HUES6 (cell line): ENCODE data around the gene MYOCD.

Experiments
- H3K27ac ChIP-seq: 2 replicates; pipeline ENCODE4 v1.7.0; 2013; ENCODE audit warnings: low read depth, mild to moderate bottlenecking, low read length, inconsistent platforms
- H3K27me3 ChIP-seq: 2 replicates; pipeline ENCODE4 v1.6.1; 2013; ENCODE audit warnings: low read length; ENCODE audit not compliant: control insufficient read depth, insufficient read depth
- H3K36me3 ChIP-seq: 2 replicates; pipeline ENCODE4 v1.6.1; 2013; ENCODE audit warnings: low read length; ENCODE audit not compliant: control insufficient read depth, insufficient read depth
- H3K4me1 ChIP-seq: 2 replicates; pipeline ENCODE4 v1.6.1; 2013; ENCODE audit warnings: low read length; ENCODE audit not compliant: control insufficient read depth, insufficient read depth
- H3K4me3 ChIP-seq: 2 replicates; pipeline ENCODE4 v1.5.1; 2013; ENCODE audit warnings: low read depth, low read length
- H3K9ac ChIP-seq: one replicate; pipeline ENCODE4 v1.6.1; 2013; ENCODE audit warnings: mild to moderate bottlenecking, low read length
- H3K9me3 ChIP-seq: 2 replicates; pipeline ENCODE4 v1.6.1; 2013; ENCODE audit warnings: low read depth, low read length; ENCODE audit not compliant: control insufficient read depth, insufficient read depth

MYOCD gene

DNA sequence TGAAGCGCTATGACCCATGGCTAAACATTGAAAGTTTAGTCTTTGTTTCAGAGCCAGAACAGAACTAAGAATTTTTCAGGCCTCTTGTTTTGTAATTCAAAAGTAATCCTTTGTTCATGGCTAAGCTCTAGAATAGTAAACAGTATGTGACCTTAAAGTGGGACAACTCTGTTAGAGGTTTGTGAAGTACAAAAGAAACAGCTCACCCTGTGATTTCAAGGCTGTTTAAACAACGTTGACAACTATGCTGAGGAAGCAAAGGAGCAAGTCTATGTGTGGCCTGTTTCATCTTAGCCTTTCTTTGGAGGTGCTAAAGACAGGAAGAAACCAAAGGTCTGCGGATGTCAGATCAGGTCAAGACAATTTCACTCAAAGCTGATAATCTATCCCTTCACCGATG is 40.4 kb downstream of the MYOCD start:
- Histone ChIP-seq H3K9ac (no peak overlapping the region), H3K4me1 (peaks cover 7% of the 10 kb centered on the region), H3K36me3 (no peaks in the 10 kb centered on the region), H3K9me3 (no peaks in the 10 kb centered on the region), H3K27me3 (no peaks in the 10 kb centered on the region), H3K4me3 (no peak overlapping the region), H3K27ac (no peak overlapping the region)

DNA sequence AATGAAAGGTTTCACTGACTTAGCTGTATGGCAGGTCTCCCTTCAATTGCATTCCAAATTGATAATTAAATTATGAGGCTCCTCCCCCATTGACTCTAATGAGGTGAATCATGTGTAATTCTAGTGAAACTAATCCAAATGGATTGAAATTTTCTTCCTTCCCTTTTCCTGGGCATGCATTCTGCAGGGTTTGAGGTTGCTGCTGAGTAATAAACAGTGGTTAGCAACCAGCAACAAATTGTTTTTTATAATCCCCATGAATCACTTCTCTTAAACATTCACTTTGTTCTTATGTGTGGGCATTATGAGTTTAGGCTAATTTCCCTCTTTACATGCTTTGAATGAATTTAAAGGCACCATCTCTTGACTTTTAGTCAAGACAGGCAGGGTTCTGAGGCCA is 43.4 kb downstream of the MYOCD start:
- Histone ChIP-seq H3K27ac (no peak overlapping the region), H3K27me3 (no peaks in the 10 kb centered on the region), H3K36me3 (no peaks in the 10 kb centered on the region), H3K9me3 (no peaks in the 10 kb centered on the region), H3K4me1 (peaks cover 7% of the 10 kb centered on the region), H3K9ac (no peak overlapping the region), H3K4me3 (no peak overlapping the region)

GRCh38 chr17:12712415-12712814 is 46.7 kb downstream of the MYOCD start:
- Histone ChIP-seq H3K4me1 (peaks cover 3% of the 10 kb centered on the region; the same call in 1 of the 2 replicates), H3K9ac (no peak overlapping the region), H3K27ac (no peak overlapping the region), H3K27me3 (no peaks in the 10 kb centered on the region), H3K9me3 (no peaks in the 10 kb centered on the region), H3K4me3 (no peak overlapping the region), H3K36me3 (no peaks in the 10 kb centered on the region)

GRCh38 chr17:12712941-12713340 is 47.3 kb downstream of the MYOCD start:
- H3K27me3 ChIP-seq: no peaks in the 10 kb centered on the region
- H3K27ac ChIP-seq: no peak overlapping the region
- H3K36me3 ChIP-seq: no peaks in the 10 kb centered on the region
- H3K4me3 ChIP-seq: no peak overlapping the region
- H3K9me3 ChIP-seq: no peaks in the 10 kb centered on the region
- no peak overlapping the region for H3K9ac ChIP-seq
- peaks cover 8% of the 10 kb centered on the region for H3K4me1 ChIP-seq

DNA sequence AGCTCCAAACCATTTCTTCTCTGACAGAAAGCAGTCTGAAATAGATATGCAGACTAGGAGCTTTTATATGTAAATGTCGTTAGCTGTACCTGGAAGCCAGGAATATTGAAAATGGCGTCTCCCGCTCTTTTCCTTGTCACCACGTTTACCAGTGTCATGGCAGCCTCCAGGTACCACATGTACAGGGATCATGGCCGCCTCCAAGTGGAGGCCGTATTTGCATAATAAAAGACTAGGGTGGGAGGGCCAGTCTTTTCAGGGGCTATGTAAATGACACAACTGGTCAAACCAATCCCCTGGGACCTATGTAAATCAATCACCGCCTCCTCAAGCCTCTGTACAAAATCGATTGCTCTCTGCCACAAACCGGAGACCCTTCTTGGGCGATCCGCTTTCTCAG is 54.3 kb downstream of the MYOCD start:
- no peaks in the 10 kb centered on the region for H3K36me3 ChIP-seq
- H3K9ac ChIP-seq: no peak overlapping the region
- H3K27me3 ChIP-seq: no peaks in the 10 kb centered on the region
- H3K27ac ChIP-seq: no peak overlapping the region
- H3K9me3 ChIP-seq: no peaks in the 10 kb centered on the region
- H3K4me1 ChIP-seq: peaks cover 9% of the 10 kb centered on the region
- H3K4me3 ChIP-seq: no peak overlapping the region

- Histone ChIP-seq H3K27ac (no peak overlapping the region), H3K9ac (no peak overlapping the region), H3K27me3 (no peaks in the 10 kb centered on the region), H3K9me3 (no peaks in the 10 kb centered on the region), H3K4me3 (no peak overlapping the region), H3K4me1 (peaks cover 6% of the 10 kb centered on the region), H3K36me3 (no peaks in the 10 kb centered on the region)
Observed at GRCh38 chr17:12721581-12721980, 55.9 kb downstream of the MYOCD start.

DNA sequence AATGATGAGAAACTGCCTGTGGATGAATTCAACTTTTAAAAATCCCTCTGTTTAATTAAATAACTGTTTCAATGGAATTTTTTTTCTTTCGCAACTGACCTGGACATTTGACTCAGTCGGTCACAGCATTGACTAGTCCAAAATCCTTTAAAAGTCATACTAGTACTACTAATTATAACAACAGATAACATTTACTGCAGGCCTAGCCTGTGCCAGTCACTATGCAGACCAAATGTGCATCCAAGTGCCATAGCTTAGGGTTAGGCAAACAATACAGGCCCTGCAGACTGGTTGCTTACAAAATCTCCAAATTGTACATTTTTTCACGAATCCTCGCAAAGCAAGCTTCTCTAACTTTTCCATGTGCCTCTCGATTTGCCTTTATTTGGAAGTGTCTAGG is 56.6 kb downstream of the MYOCD start:
- H3K9ac ChIP-seq: no peak overlapping the region
- H3K4me3 ChIP-seq: no peak overlapping the region
- peaks cover 6% of the 10 kb centered on the region for H3K4me1 ChIP-seq
- no peaks in the 10 kb centered on the region for H3K27me3 ChIP-seq
- no peak overlapping the region for H3K27ac ChIP-seq
- no peaks in the 10 kb centered on the region for H3K36me3 ChIP-seq
- no peaks in the 10 kb centered on the region for H3K9me3 ChIP-seq

GRCh38 chr17:12726131-12726530 is 60.4 kb downstream of the MYOCD start:
- Histone ChIP-seq H3K9me3 (no peaks in the 10 kb centered on the region), H3K9ac (no peak overlapping the region), H3K4me1 (peaks cover 9% of the 10 kb centered on the region), H3K27me3 (no peaks in the 10 kb centered on the region), H3K36me3 (no peaks in the 10 kb centered on the region), H3K27ac (no peak overlapping the region), H3K4me3 (no peak overlapping the region)

DNA sequence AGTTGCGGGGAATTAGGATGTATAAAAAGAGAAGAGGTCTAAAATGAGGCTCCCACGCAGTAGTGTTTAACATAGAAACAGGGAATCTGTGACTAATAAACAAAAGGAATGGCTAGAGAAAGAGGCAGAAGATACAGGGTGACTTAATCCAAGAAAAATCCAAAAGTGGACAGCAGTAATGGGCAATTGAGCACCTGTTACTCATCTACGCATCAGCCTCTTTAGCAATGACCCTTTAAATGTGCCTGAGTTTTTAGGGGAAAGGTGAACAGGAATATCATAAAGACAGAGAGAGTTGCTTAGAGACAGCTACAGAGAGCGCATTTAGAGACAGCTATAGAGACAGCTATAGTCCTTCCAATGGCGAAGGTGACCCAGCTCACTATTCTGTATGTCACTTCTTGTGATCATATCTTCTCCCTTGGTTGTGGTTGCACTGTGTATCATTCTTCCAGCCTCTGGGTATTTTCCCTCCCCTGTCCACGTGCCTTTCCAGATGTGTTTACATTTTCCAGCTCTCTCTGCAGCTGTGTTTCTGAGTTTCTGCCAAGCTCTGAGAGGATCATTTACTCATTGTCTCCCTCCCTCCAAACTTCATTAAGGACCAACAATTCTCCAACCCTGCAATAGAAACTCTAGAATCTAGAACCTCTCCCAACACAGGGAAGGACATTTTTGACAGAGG is 61.5 kb downstream of the MYOCD start:
- Histone ChIP-seq H3K4me1 (peaks cover 19% of the 10 kb centered on the region), H3K27ac (no peak overlapping the region), H3K4me3 (no peak overlapping the region), H3K27me3 (no peaks in the 10 kb centered on the region), H3K9ac (no peak overlapping the region), H3K9me3 (no peaks in the 10 kb centered on the region), H3K36me3 (no peaks in the 10 kb centered on the region)

- Histone ChIP-seq H3K4me1 (peaks cover 25% of the 10 kb centered on the region), H3K9ac (no peak overlapping the region), H3K27ac (no peak overlapping the region), H3K4me3 (no peak overlapping the region), H3K9me3 (no peaks in the 10 kb centered on the region), H3K36me3 (no peaks in the 10 kb centered on the region), H3K27me3 (no peaks in the 10 kb centered on the region)
Observed at GRCh38 chr17:12727881-12728280, 62.2 kb downstream of the MYOCD start.

GRCh38 chr17:12729086-12729485 is 63.4 kb downstream of the MYOCD start:
- Histone ChIP-seq H3K36me3 (no peaks in the 10 kb centered on the region), H3K4me1 (peaks cover 28% of the 10 kb centered on the region), H3K4me3 (no peak overlapping the region), H3K9ac (no peak overlapping the region), H3K27me3 (no peaks in the 10 kb centered on the region), H3K9me3 (no peaks in the 10 kb centered on the region), H3K27ac (no peak overlapping the region)
